GM08714 (cell line): ENCODE measurements around the gene SPATA17.

Experiments
- H3K4me3 ChIP-seq: fragments of 200-500 bp; sonication (Bioruptor generic); 2 replicates; pipeline ENCODE4 v1.5.1; 2014; ENCODE audit warnings: mild to moderate bottlenecking, low read length, inconsistent platforms
- ZNF274 ChIP-seq: IDR thresholded peaks from 2 replicates; pipeline ENCODE4 v1.6.1; 2012; ENCODE audit warnings: mild to moderate bottlenecking, low read depth, low read length

The SPATA17 gene

GRCh38 chr1:217896490-217896889 is 265.3 kb downstream of the SPATA17 start:
- TF ChIP-seq ZNF274: no peak
- no peak overlapping the region for H3K4me3 ChIP-seq

- TF ChIP-seq ZNF274: no peak
- H3K4me3 ChIP-seq: no peak overlapping the region
Observed at GRCh38 chr1:217897100-217897499, 266.0 kb downstream of the SPATA17 start.

- no peak overlapping the region for H3K4me3 ChIP-seq
- TF ChIP-seq ZNF274: no peak
Observed at GRCh38 chr1:217899614-217900013, 268.5 kb downstream of the SPATA17 start.

- H3K4me3 ChIP-seq: no peak overlapping the region
- no peak for TF ChIP-seq ZNF274
Observed at GRCh38 chr1:217907504-217907903, 276.4 kb downstream of the SPATA17 start.

- H3K4me3 ChIP-seq: no peak overlapping the region
Observed at GRCh38 chr1:217910203-217910602, 279.1 kb downstream of the SPATA17 start.

GRCh38 chr1:217910791-217911320 is 279.7 kb downstream of the SPATA17 start:
- TF ChIP-seq ZNF274: no peak

More at GRCh38 chr1:217910203-217910602, 279.1 kb downstream of the SPATA17 start:
- TF ChIP-seq ZNF274: no peak

GRCh38 chr1:217911908-217912307 is 280.8 kb downstream of the SPATA17 start:
- H3K4me3 ChIP-seq: no peak overlapping the region
- TF ChIP-seq ZNF274: no peak

More at GRCh38 chr1:217910791-217911320, 279.7 kb downstream of the SPATA17 start:
- H3K4me3 ChIP-seq: no peak overlapping the region

- no peak for TF ChIP-seq ZNF274
- H3K4me3 ChIP-seq: no peak overlapping the region
Observed at GRCh38 chr1:217917281-217917887, 286.2 kb downstream of the SPATA17 start.

- no peak for TF ChIP-seq ZNF274
- no peak overlapping the region for H3K4me3 ChIP-seq
Observed at GRCh38 chr1:217919683-217920388, 288.7 kb downstream of the SPATA17 start.
